Tibial nerve (tissue), 4 donors: ENCODE data around the gene RASSF4. TPM values are rescaled to one million over a fixed set of nuclear protein-coding genes. Genes with fewer than 3 reads are reported as not detected.
A peak's percentile ranks its signal among the peaks of the same experiment; 100 is the strongest.

ENCODE experiments used
- DNase-seq, 2 donors: peaks; one replicate each; pipeline ENCODE4 v3.0.0-alpha.2; 2019; ENCODE audit warnings: low spot score in 2 of 2
- H3K27ac ChIP-seq, 4 donors: fragments of 200-600 bp; sonication (generic) in 3 of 4; one replicate each; pipeline ENCODE4 v1.5.1; 2017 to 2019; ENCODE audit warnings: mild to moderate bottlenecking in 1 of 4
- H3K27me3 ChIP-seq, 2 donors: fragments of 200-600 bp; sonication (generic) in 1 of 2; one replicate each; pipeline versions ENCODE4 v1.5.1 to v1.6.0; 2017 to 2019
- H3K36me3 ChIP-seq, 3 donors: fragments of 200-600 bp; sonication (generic); one replicate each; pipeline ENCODE4 v1.5.1; 2018 to 2019
- H3K4me1 ChIP-seq, 4 donors: fragments of 200-600 bp; sonication (generic) in 3 of 4; one replicate each; pipeline ENCODE4 v1.5.1; 2017 to 2019
- H3K4me3 ChIP-seq, 4 donors: fragments of 200-600 bp; sonication (generic) in 3 of 4; one replicate each; pipeline ENCODE4 v1.5.1; 2017 to 2019; ENCODE audit warnings: mild to moderate bottlenecking in 1 of 4, moderate library complexity in 1 of 4
- H3K9me3 ChIP-seq, 4 donors: fragments of 200-600 bp; sonication (generic) in 3 of 4; one replicate each; pipeline ENCODE4 v1.5.1; 2017 to 2019
- CTCF ChIP-seq, 5 experiments: fragments of 200-600 bp in 3 of 5; fragments of 450-650 bp in 2 of 5; sonication (generic) in 3 of 5; IDR thresholded peaks; one replicate each; pipeline ENCODE4 v1.5.1; 2016 to 2019; ENCODE audit warnings: antibody characterized with exemption in 5 of 5, mild to moderate bottlenecking in 3 of 5, moderate library complexity in 2 of 5
- EP300 ChIP-seq, 2 donors: sonication (generic); formaldehyde crosslinking; IDR thresholded peaks; one replicate each; pipeline ENCODE4 v1.6.1; 2017; ENCODE audit warnings: antibody characterized with exemption in 2 of 2, mild to moderate bottlenecking in 1 of 2
- POLR2A ChIP-seq, 2 donors: fragments of 450-650 bp; IDR thresholded peaks; one replicate each; pipeline ENCODE4 v1.6.1; 2017; ENCODE audit warnings: antibody characterized with exemption in 2 of 2, mild to moderate bottlenecking in 2 of 2, moderate library complexity in 2 of 2
- WGBS, 2 donors: methylation state at CpG; one replicate each; pipeline ENCODE4 v1.1.5; 2018; 5-methylcytosine and 5-hydroxymethylcytosine counted together
- total RNA-seq, 4 donors: library from RNA; depleted of rRNA; stranded (reverse); fragments of >200 nt; gene quantifications; one replicate each; pipeline ENCODE4 v1.1.0, GENCODE V29; 2016

The RASSF4 gene
- total RNA-seq, 4 donors from 2014 or later = 153 to 275 (median 185) TPM

- peak overlapping the region in 1 of 4 donors; percentile 5 for H3K4me3 ChIP-seq
- no peak for TF ChIP-seq EP300 (IDR thresholded peaks at IDR 0.05)
- no peak for TF ChIP-seq POLR2A (IDR thresholded peaks at IDR 0.05)
- TF ChIP-seq CTCF (IDR thresholded peaks at IDR 0.05) = no peak
- no peak for DNase-seq
- peaks cover 0 to 25% (median 0%) of the 10 kb centered on the region in 3 donors for H3K36me3 ChIP-seq
- H3K27me3 ChIP-seq = no peaks in the 10 kb centered on the region
- no peaks in the 10 kb centered on the region for H3K9me3 ChIP-seq
- peaks cover 0 to 75% (median 30%) of the 10 kb centered on the region in 4 donors for H3K4me1 ChIP-seq
- peak overlapping the region; percentile 79 to 95 (median 91) for H3K27ac ChIP-seq
- WGBS, 2 donors = 87 to 88% methylated on average over 4 of the region's 4 CpGs
Measured at GRCh38 chr10:44956717-44957706, 2.6 kb upstream of the RASSF4 start.

- WGBS, 2 donors = 28 to 33% methylated on average over 5 of the region's 5 CpGs
- H3K4me1 ChIP-seq = peaks cover 0 to 75% (median 27%) of the 10 kb centered on the region in 4 donors
- H3K36me3 ChIP-seq = peaks cover 0 to 25% (median 0%) of the 10 kb centered on the region in 3 donors
- no peaks in the 10 kb centered on the region for H3K27me3 ChIP-seq
- no peaks in the 10 kb centered on the region for H3K9me3 ChIP-seq
- peak in 1 of 2 donors; percentile 11 for TF ChIP-seq POLR2A (IDR thresholded peaks at IDR 0.05)
- TF ChIP-seq EP300 (IDR thresholded peaks at IDR 0.05) = peak in 1 of 2 donors; percentile 57
- TF ChIP-seq CTCF (IDR thresholded peaks at IDR 0.05) = no peak
- peak in 1 of 2 donors; percentile 12 for DNase-seq
- peak overlapping the region; percentile 79 to 95 (median 91) for H3K27ac ChIP-seq
- H3K4me3 ChIP-seq = peak overlapping the region; percentile 66 to 83 (median 74)
Measured at GRCh38 chr10:44958196-44958897, 1.3 kb upstream of the RASSF4 start.

- peak overlapping the region; percentile 66 to 83 (median 74) for H3K4me3 ChIP-seq
- H3K27ac ChIP-seq = peak overlapping the region; percentile 79 to 95 (median 91)
- H3K27me3 ChIP-seq = no peaks in the 10 kb centered on the region
- WGBS, 2 donors = 4 to 7% methylated on average over 6 of the region's 6 CpGs
- no peak for DNase-seq
- no peaks in the 10 kb centered on the region for H3K9me3 ChIP-seq
- peaks cover 0 to 75% (median 32%) of the 10 kb centered on the region in 4 donors for H3K4me1 ChIP-seq
- H3K36me3 ChIP-seq = peaks cover 0 to 20% (median 0%) of the 10 kb centered on the region in 3 donors
- TF ChIP-seq EP300 (IDR thresholded peaks at IDR 0.05) = no peak
- no peak for TF ChIP-seq POLR2A (IDR thresholded peaks at IDR 0.05)
Measured at GRCh38 chr10:44958898-44959246, 730 bp upstream of the RASSF4 start.

GRCh38 chr10:44960088-44960460 is 472 bp downstream of the RASSF4 start:
- peaks cover 0 to 75% (median 41%) of the 10 kb centered on the region in 4 donors for H3K4me1 ChIP-seq
- no peak for DNase-seq
- no peaks in the 10 kb centered on the region for H3K9me3 ChIP-seq
- H3K27me3 ChIP-seq = no peaks in the 10 kb centered on the region
- H3K27ac ChIP-seq = peak overlapping the region; percentile 79 to 94 (median 91)
- WGBS, 2 donors = 19 to 32% methylated on average over 8 of the region's 8 CpGs
- TF ChIP-seq CTCF (IDR thresholded peaks at IDR 0.05) (no peak), EP300 (IDR thresholded peaks at IDR 0.05) (no peak), POLR2A (IDR thresholded peaks at IDR 0.05) (no peak)
- peak overlapping the region; percentile 66 to 78 (median 74) for H3K4me3 ChIP-seq
- H3K36me3 ChIP-seq = peaks cover 0 to 17% (median 0%) of the 10 kb centered on the region in 3 donors

- Histone ChIP-seq H3K27me3 (no peaks in the 10 kb centered on the region), H3K36me3 (peaks cover 0 to 13% (median 0%) of the 10 kb centered on the region in 3 donors), H3K9me3 (no peaks in the 10 kb centered on the region), H3K4me3 (peak overlapping the region; percentile 66 to 78 (median 74)), H3K4me1 (peaks cover 0 to 75% (median 44%) of the 10 kb centered on the region in 4 donors), H3K27ac (peak overlapping the region; percentile 79 to 94 (median 91))
- WGBS, 2 donors = 33 to 42% methylated on average over 7 of the region's 7 CpGs
- TF ChIP-seq POLR2A (IDR thresholded peaks at IDR 0.05) (no peak), CTCF (IDR thresholded peaks at IDR 0.05) (no peak), EP300 (IDR thresholded peaks at IDR 0.05) (no peak)
- peak in 1 of 2 donors; percentile 14 for DNase-seq
Measured at GRCh38 chr10:44960482-44961229, 1.1 kb downstream of the RASSF4 start.
